ENCODE results near the gene HSPB2.

DNA sequence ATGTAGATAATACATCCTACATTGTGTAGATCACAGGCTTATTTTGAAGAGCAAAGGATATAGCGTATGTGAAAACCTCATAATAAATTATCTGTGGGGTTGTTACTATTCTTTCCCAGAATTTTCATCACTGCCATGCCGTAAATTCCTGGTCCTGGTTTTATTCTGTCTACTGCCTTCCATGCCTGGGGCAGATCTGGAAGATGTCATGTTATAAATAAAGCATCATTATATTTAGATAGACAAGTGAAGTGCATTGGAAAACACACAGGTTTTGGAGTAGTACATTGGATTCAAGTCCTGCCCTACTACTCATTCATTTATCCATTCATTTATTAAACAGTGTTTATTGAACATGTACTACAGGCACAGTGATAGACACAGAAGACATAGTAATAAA, 8.4 kb downstream of the HSPB2 start:
- TF ChIP-seq, protein P1, sequence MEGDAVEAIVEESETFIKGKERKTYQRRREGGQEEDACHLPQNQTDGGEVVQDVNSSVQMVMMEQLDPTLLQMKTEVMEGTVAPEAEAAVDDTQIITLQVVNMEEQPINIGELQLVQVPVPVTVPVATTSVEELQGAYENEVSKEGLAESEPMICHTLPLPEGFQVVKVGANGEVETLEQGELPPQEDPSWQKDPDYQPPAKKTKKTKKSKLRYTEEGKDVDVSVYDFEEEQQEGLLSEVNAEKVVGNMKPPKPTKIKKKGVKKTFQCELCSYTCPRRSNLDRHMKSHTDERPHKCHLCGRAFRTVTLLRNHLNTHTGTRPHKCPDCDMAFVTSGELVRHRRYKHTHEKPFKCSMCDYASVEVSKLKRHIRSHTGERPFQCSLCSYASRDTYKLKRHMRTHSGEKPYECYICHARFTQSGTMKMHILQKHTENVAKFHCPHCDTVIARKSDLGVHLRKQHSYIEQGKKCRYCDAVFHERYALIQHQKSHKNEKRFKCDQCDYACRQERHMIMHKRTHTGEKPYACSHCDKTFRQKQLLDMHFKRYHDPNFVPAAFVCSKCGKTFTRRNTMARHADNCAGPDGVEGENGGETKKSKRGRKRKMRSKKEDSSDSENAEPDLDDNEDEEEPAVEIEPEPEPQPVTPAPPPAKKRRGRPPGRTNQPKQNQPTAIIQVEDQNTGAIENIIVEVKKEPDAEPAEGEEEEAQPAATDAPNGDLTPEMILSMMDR (conservative IDR thresholded peaks at IDR 0.05) = no peak
- no peak for TF ChIP-seq ZFX (IDR thresholded peaks at IDR 0.05)
